ENCODE results near the gene FGF18.

- TF ChIP-seq SMC3 (IDR thresholded peaks at IDR 0.05; ENCODE audit: borderline replicate concordance, low read length) (no peak), CTCF (IDR thresholded peaks at IDR 0.05 in 2 of 3, conservative IDR thresholded peaks at IDR 0.05 in 1 of 3; ENCODE audit: control insufficient read depth in 2 of 3, extremely low read depth in 1 of 3, insufficient read depth in 1 of 3, low read depth in 3 of 3, low read length in 3 of 3) (no peak), POLR2A (IDR thresholded peaks at IDR 0.05; ENCODE audit: low read depth, low read length) (no peak), CEBPB (IDR thresholded peaks at IDR 0.05; ENCODE audit: borderline replicate concordance in 1 of 2, low read depth in 2 of 2, low read length in 2 of 2) (no peak), ZZZ3 (IDR thresholded peaks at IDR 0.05; ENCODE audit: control insufficient read depth, insufficient read length, low read depth) (no peak), ZBTB40 (IDR thresholded peaks at IDR 0.05; ENCODE audit: borderline replicate concordance) (no peak), NRF1 (conservative IDR thresholded peaks at IDR 0.05; ENCODE audit: low read depth, low read length) (no peak), ZNF207 (IDR thresholded peaks at IDR 0.05; ENCODE audit: borderline replicate concordance) (no peak)
Observed at GRCh38 chr5:171397599-171397998, 21.8 kb upstream of the FGF18 start.
